ENCODE measurements around the gene C22orf15. TPM values are rescaled to one million over a fixed set of nuclear protein-coding genes. Genes with fewer than 3 reads are reported as not detected.

Gene C22orf15
- total RNA-seq, 1 donor from 2014 or later: not detected

GRCh38 chr22:23777776-23778576 is 15.2 kb downstream of the C22orf15 start:
- H3K27me3 ChIP-seq (ENCODE audit: control insufficient read depth, insufficient read depth, low read length): peaks cover 9% of the 10 kb centered on the region
- DNase-seq (ENCODE audit: low read depth) (no peak), FAIRE-seq (peak; percentile 28)
- no peaks in the 10 kb centered on the region for H3K36me3 ChIP-seq (ENCODE audit: control insufficient read depth, insufficient read depth, low read length)
- TF ChIP-seq CTCF (IDR thresholded peaks at IDR 0.05; ENCODE audit: insufficient read depth, low read length, severe bottlenecking): no peak
- no peak overlapping the region for H3K4me3 ChIP-seq (ENCODE audit: low read depth, low read length)

- no peak for DNase-seq (ENCODE audit: low read depth)
- H3K27me3 ChIP-seq (ENCODE audit: control insufficient read depth, insufficient read depth, low read length): peaks cover 7% of the 10 kb centered on the region
- TF ChIP-seq CTCF (IDR thresholded peaks at IDR 0.05; ENCODE audit: insufficient read depth, low read length, severe bottlenecking): no peak
- no peaks in the 10 kb centered on the region for H3K36me3 ChIP-seq (ENCODE audit: control insufficient read depth, insufficient read depth, low read length)
- FAIRE-seq: no peak
- no peak overlapping the region for H3K4me3 ChIP-seq (ENCODE audit: low read depth, low read length)
Observed at GRCh38 chr22:23778577-23778900, 15.7 kb downstream of the C22orf15 start.

- Histone ChIP-seq H3K27me3 (ENCODE audit: control insufficient read depth, insufficient read depth, low read length) (peaks cover 3% of the 10 kb centered on the region), H3K36me3 (ENCODE audit: control insufficient read depth, insufficient read depth, low read length) (no peaks in the 10 kb centered on the region), H3K4me3 (ENCODE audit: low read depth, low read length) (no peak overlapping the region)
- FAIRE-seq (no peak), DNase-seq (ENCODE audit: low read depth) (no peak)
- no peak for TF ChIP-seq CTCF (IDR thresholded peaks at IDR 0.05; ENCODE audit: insufficient read depth, low read length, severe bottlenecking)
Observed at GRCh38 chr22:23779083-23779482, 16.3 kb downstream of the C22orf15 start.

GRCh38 chr22:23779731-23780130 is 16.9 kb downstream of the C22orf15 start:
- Histone ChIP-seq H3K27me3 (ENCODE audit: control insufficient read depth, insufficient read depth, low read length) (no peaks in the 10 kb centered on the region), H3K36me3 (ENCODE audit: control insufficient read depth, insufficient read depth, low read length) (no peaks in the 10 kb centered on the region), H3K4me3 (ENCODE audit: low read depth, low read length) (no peak overlapping the region)
- peak; percentile 43 for FAIRE-seq
- TF ChIP-seq CTCF (IDR thresholded peaks at IDR 0.05; ENCODE audit: insufficient read depth, low read length, severe bottlenecking): no peak
- no peak for DNase-seq (ENCODE audit: low read depth)

GRCh38 chr22:23780146-23780748 is 17.5 kb downstream of the C22orf15 start:
- FAIRE-seq (no peak), DNase-seq (ENCODE audit: low read depth) (no peak)
- TF ChIP-seq CTCF (IDR thresholded peaks at IDR 0.05; ENCODE audit: insufficient read depth, low read length, severe bottlenecking): no peak
- H3K27me3 ChIP-seq (ENCODE audit: control insufficient read depth, insufficient read depth, low read length): no peaks in the 10 kb centered on the region
- no peak overlapping the region for H3K4me3 ChIP-seq (ENCODE audit: low read depth, low read length)
- no peaks in the 10 kb centered on the region for H3K36me3 ChIP-seq (ENCODE audit: control insufficient read depth, insufficient read depth, low read length)

Measured in bronchial epithelial cell (primary cell).